GM04504 (cell line): ENCODE results near the gene ARL14EPL.
"Not testable (repeated sequence)": the region's sequence is repeated elsewhere in the genome, so short reads cannot be mapped to it uniquely, and the experiment has no call there.

Experiments
- DNase-seq: peaks from one replicate; pipeline ENCODE4 v3.0.0-alpha.2; 2012; ENCODE audit warnings: low read depth

The ARL14EPL gene

GRCh38 chr5:116046823-116047222 is 14.6 kb downstream of the ARL14EPL start:
- DNase-seq, result no peak

DNA sequence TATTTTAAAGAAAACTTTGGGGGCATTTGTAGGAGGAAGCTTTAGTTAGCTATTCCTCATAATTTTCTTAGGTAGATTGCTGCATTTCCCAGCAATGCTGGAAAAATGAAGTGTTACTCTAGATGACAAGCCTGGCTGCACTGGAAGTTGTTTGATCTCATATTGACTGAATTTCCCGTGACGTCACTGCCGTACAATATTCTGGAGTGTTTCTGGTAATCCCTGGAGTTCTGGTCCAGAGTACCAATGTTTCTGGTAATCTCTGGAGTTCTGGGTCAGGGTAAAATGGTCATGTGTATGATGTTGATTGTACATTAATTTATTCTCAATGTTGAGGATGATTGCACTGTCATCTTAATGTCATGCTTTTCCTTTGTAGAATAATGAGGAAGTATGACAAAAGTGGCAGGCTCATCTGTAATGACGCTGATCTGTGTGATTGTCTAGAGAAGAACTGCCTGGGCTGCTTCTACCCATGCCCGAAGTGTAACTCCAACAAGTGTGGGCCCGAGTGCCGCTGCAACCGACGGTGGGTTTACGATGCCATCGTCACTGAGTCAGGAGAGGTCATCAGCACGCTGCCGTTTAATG is 26.2 kb downstream of the ARL14EPL start:
- DNase-seq, result no peak

- DNase-seq, result no peak
Observed at GRCh38 chr5:116062352-116062751, 30.1 kb downstream of the ARL14EPL start.

DNA sequence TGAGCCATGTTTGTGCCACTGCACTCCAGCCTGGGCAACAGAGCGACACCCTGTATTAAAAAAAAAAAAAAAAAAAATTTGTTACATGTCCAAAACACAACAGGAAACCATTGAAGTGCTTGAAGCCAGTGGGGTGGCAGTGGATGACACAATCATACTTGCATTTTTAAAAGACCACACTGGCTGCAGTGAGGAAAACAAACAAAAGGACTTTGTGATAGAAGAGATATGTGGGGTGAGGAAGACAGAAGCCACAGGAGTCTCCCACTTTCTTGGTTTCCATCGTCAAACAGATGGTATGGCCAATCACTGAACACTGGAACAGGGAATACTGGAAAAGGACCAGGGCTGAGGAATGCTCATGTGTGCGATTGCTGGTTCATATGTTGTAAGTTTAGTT is 31.7 kb downstream of the ARL14EPL start:
- no peak for DNase-seq

GRCh38 chr5:116068028-116068632 is 35.9 kb downstream of the ARL14EPL start:
- peak; percentile 21 for DNase-seq

GRCh38 chr5:116071211-116071610 is 38.9 kb downstream of the ARL14EPL start:
- DNase-seq, result no peak

DNA sequence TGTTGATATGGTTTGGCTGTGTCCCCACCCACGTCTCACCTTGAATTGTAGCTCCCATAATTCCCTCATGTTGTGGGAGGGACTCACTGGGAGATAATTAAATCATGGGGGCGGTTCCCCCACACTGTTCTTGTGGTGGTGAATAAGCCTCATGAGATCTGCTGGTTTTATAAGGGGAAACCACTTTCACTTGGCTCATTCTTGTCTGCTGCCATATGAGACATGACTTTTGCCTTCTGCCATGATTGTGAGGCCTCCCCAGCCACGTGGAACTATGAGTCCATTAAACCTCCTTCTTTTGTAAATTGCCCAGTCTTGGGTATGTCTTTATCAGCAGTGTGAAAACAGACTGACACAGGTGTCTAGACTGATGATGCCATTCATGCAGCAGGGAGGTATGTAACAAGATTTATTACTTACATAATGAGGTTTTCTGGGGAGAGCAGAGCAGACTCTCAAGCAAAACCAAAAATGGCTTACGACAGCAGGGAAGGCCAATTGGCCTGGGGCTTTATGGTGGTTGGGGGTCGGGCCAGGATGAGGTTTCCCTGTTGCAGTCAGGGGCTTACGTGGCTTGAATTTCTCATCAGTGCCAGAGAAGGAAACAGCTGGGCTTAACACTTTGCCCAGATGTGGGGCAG is 43.0 kb downstream of the ARL14EPL start:
- DNase-seq, result no peak

GRCh38 chr5:116076496-116076895 is 44.2 kb downstream of the ARL14EPL start:
- DNase-seq, result no peak

DNA sequence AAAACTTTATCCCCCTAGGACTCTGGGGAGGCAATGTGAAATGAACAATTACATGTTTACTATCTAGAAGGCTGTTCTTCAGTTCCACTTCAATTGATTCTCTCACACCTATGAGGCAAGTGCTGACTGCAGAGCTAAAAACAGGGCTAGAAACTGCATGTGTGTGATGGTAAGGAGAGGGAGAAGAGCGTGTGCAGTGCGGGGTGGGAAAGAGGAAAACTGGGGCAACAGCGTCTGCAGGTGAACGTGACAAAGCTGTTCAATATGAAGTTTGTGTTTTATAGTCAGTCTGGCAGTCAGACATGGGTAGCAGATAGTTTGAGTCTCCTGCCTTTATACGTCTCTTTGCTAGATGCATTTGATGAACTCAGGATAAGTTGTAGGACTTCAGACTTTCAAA is 45.9 kb downstream of the ARL14EPL start:
- no peak for DNase-seq

DNA sequence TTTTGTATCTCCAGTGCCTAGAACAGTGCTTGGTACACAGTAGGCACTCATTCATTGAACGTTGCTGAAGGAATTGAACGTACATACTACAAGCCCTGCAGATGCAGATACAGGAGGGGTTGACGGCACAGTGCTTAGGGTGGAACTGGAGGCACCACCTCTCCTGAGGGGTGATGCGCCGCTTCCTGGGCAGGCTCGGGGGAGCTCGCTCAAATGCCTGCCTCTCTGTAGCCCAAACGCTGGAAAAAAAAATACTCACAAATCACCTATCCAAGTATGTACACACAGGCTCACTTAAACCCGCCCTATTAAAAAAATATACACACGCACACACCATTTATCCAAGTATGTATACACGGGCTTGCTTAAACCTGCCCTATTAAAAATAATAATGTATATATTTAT is 52.0 kb downstream of the ARL14EPL start:
- DNase-seq, result no peak

DNA sequence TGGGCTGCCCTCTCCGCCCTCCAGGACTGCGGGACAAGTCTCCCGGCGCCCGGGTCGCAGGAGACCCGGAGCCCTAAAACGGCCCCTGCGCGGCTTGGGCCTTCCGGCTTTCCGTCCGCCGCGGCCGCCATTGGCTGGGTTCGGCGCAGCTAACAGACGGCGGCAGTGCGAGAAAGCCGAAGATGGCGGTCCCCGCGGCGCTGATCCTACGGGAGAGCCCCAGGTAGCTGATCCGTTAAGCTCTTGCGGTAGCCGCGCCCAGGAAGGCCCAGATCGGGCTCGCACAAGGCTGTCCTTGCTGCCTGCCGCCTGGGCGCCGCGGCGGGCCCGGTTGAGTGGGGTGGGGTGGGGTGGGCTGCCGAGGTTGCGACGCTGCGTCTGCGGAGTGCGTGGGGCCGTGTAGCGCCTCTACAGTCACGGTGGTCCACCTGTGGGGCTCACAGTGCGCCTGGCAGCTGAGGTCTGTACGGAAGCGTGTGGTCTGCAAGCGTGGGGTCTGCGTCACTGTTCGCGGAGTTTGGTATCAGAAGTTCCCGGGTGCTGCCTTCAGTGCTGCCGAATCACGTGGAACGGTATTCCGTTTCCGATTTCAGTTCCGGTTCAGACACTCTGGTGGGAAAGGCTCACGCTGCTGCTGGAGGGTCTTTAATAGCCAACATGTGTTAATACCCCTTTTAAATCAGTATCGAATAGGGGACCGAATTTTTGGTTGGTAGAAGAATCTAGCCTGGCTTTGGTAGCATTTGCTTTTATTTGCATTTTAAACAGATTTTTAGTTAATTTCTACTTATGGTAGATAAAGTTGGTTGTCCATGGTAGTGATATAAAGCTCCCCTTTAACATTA is 52.8 kb downstream of the ARL14EPL start, which contains the start of gene COMMD10:
Gene COMMD10 (plus strand): TSS at position 155 of the 845 bp plus-strand sequence.
- peak; percentile 51 for DNase-seq

DNA sequence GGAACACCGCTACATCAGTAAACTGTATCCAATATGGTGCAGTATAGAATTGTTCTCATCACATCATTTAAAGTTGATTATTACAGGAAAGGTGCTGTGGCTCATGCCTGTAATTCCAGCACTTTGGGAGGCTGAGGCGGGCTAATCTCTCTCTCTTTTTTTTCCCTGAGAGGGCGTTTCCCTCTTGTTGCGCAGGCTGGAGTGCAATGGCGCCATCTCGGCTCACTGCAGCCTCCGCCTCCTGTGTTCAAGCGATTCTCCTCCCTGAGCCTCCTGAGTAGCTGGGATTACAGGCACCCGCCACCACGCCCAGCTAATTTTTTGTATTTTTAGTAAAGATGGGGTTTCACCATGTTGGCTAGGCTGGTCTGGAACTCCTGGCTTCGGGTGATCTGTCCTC is 54.0 kb downstream of the ARL14EPL start:
- not testable (repeated sequence) for DNase-seq

DNA sequence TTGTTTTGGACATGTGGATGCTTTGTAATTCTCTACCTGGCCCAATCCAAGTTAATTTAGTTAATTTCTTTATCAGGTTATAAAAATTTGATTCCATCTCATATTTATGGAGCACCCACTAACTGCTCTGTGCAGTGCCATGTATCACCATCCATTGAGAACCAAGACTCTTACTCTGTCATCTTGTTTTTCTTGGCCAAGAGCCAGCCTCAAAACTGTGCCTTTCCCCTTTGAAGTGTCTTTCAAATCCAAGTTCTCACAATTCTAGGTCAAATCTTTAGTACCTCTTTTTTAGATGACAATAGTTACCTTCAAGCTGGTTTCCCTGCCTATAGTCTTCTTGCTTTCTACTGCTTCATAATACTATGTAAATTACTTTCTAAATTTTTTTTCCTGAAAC is 55.8 kb downstream of the ARL14EPL start:
- no peak for DNase-seq

- no peak for DNase-seq
Observed at GRCh38 chr5:116090302-116090701, 58.0 kb downstream of the ARL14EPL start.

GRCh38 chr5:116091416-116091815 is 59.1 kb downstream of the ARL14EPL start:
- no peak for DNase-seq

GRCh38 chr5:116097301-116097700 is 65.0 kb downstream of the ARL14EPL start:
- no peak for DNase-seq

DNA sequence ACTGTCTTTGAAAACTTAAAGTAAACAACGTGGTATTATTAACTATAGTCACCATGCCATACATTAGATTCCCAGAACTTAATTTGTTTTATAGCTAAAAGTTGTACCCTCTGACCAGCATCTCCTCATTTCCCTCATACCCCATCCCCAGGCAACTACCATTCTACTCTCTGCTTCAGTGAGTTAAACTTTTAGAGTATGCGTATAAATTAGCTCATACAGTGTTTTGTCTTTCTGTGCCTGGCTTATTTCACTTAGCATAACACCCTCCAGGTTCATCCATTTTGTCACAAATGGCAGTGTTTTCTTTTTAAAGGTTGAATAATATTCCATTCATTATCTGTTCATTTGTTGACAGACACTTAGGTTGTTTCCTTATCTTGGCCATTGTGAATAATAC is 66.7 kb downstream of the ARL14EPL start:
- no peak for DNase-seq

DNA sequence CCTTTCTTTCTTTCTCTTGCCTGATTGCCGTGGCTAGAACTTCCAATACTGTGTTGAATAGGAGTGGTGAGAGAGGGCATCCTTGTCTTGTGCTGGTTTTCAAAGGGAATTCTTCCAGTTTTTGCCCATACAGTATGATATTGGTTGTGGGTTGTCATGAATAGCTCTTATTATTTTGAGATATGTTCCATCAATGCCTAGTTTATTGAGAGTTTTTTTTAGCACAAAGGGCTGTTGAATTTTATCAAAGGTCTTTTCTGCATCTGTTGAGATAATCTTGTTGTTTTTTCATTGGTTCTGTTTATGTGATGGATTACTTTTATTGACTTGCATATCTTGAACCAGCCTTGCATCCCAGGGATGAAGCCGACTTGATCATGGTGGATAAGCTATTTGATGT is 72.7 kb downstream of the ARL14EPL start:
- not testable (repeated sequence) for DNase-seq
